Fibroblast of lung (primary cell): Measurements from ENCODE around the gene LOC128125822.

Source experiments
- DNase-seq, 2 donors: peaks; one replicate each; pipeline versions ENCODE4 v3.0.0 to v3.0.0-alpha.2; 2010; ENCODE audit warnings: low read depth in 2 of 2
- H2AFZ ChIP-seq: 2 replicates; pipeline ENCODE4 v1.5.1; 2012; ENCODE audit warnings: low read length, control low read depth, inconsistent platforms
- H3K27ac ChIP-seq: 2 replicates; pipeline ENCODE4 v1.5.1; 2011; ENCODE audit warnings: low read length, control low read depth; ENCODE audit not compliant: insufficient read depth
- H3K27me3 ChIP-seq: 2 replicates; pipeline ENCODE4 v1.5.1; 2011; ENCODE audit warnings: mild to moderate bottlenecking, low read length; ENCODE audit not compliant: control insufficient read depth, insufficient read depth
- H3K36me3 ChIP-seq: 2 replicates; pipeline ENCODE4 v1.5.1; 2011; ENCODE audit warnings: low read length; ENCODE audit not compliant: control insufficient read depth, insufficient read depth
- H3K4me1 ChIP-seq: 2 replicates; pipeline ENCODE4 v1.5.1; 2011; ENCODE audit warnings: low read length; ENCODE audit not compliant: control insufficient read depth, insufficient read depth; ENCODE audit errors: extremely low read depth
- H3K4me2 ChIP-seq: 2 replicates; pipeline ENCODE4 v1.5.1; 2011; ENCODE audit warnings: low read length, control low read depth; ENCODE audit not compliant: insufficient read depth; ENCODE audit errors: extremely low read depth
- H3K4me3 ChIP-seq, 4 experiments: fragments of 200-600 bp in 1 of 4; sonication (generic) in 1 of 4; replicated peaks in 1 of 4; 2 replicates each; pipeline ENCODE4 v1.5.1; 2011 to 2016; ENCODE audit warnings: low read length in 4 of 4, low read depth in 3 of 4, mild to moderate bottlenecking in 3 of 4, control low read depth in 2 of 4, inconsistent platforms in 1 of 4, mixed read lengths in 1 of 4; ENCODE audit not compliant: insufficient read depth in 1 of 4; ENCODE audit errors: control extremely low read depth in 1 of 4
- H3K79me2 ChIP-seq: 2 replicates; pipeline ENCODE4 v1.5.1; 2012; ENCODE audit warnings: mild to moderate bottlenecking, low read length, inconsistent platforms; ENCODE audit not compliant: control insufficient read depth, insufficient read depth
- H3K9ac ChIP-seq: 2 replicates; pipeline ENCODE4 v1.5.1; 2011; ENCODE audit warnings: mild to moderate bottlenecking, low read length, control low read depth; ENCODE audit not compliant: insufficient read depth
- H3K9me3 ChIP-seq: 2 replicates; pipeline ENCODE4 v1.5.1; 2012; ENCODE audit warnings: low read depth, low read length; ENCODE audit not compliant: control insufficient read depth, insufficient read depth
- H4K20me1 ChIP-seq: 2 replicates; pipeline ENCODE4 v1.5.1; 2011; ENCODE audit warnings: low read length; ENCODE audit not compliant: control insufficient read depth, insufficient read depth; ENCODE audit errors: extremely low read depth
- EZH2 ChIP-seq: IDR thresholded peaks from 2 replicates; pipeline ENCODE4 v1.5.1; 2012; ENCODE audit warnings: low read length, control low read depth, mild to moderate bottlenecking; ENCODE audit errors: missing control alignments
- TF ChIP-seq, protein P1 (sequence below), 2 donors: IDR thresholded peaks in 1 of 2; conservative IDR thresholded peaks in 1 of 2; 1 replicate in 1 of 2; 2 replicates in 1 of 2; pipeline ENCODE4 v1.5.1; 2011 to 2012; ENCODE audit warnings: low read length in 2 of 2, control low read depth in 1 of 2, inconsistent platforms in 1 of 2, low read depth in 1 of 2, mild to moderate bottlenecking in 1 of 2

The LOC128125822 gene

DNA sequence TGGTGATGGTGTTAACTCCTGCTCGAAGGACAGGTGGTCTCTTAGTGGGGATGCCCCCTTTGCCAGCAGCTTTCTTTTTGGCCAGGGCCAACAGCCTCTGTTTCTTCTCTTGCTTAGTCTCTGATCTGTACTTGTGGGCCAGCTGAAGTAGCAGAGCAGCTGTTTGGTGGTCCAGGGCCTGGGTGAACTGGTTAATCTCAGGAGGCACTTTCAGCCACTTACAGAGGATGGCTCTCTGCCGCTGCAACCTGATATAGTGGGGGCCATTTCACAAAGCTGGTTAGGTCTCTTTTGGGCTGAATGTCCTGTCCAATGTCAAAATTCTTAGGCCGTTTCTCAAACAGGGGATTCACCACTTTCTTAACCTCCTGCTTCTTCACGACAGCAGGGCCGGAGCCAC is 23.2 kb upstream of the LOC128125822 start:
- TF ChIP-seq, protein P1, sequence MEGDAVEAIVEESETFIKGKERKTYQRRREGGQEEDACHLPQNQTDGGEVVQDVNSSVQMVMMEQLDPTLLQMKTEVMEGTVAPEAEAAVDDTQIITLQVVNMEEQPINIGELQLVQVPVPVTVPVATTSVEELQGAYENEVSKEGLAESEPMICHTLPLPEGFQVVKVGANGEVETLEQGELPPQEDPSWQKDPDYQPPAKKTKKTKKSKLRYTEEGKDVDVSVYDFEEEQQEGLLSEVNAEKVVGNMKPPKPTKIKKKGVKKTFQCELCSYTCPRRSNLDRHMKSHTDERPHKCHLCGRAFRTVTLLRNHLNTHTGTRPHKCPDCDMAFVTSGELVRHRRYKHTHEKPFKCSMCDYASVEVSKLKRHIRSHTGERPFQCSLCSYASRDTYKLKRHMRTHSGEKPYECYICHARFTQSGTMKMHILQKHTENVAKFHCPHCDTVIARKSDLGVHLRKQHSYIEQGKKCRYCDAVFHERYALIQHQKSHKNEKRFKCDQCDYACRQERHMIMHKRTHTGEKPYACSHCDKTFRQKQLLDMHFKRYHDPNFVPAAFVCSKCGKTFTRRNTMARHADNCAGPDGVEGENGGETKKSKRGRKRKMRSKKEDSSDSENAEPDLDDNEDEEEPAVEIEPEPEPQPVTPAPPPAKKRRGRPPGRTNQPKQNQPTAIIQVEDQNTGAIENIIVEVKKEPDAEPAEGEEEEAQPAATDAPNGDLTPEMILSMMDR (conservative IDR thresholded peaks at IDR 0.05 in 1 of 2, IDR thresholded peaks at IDR 0.05 in 1 of 2; ENCODE audit: low read depth in 1 of 2, low read length in 2 of 2) = no peak
- no peak for TF ChIP-seq EZH2
- H3K79me2 ChIP-seq = no peaks in the 10 kb centered on the region
- no peaks in the 10 kb centered on the region for H3K9me3 ChIP-seq
- no peak overlapping the region for H3K9ac ChIP-seq
- no peak overlapping the region for H2AFZ ChIP-seq
- DNase-seq = no peak
- no peaks in the 10 kb centered on the region for H4K20me1 ChIP-seq
- H3K36me3 ChIP-seq = no peaks in the 10 kb centered on the region
- H3K4me2 ChIP-seq = no peak overlapping the region
- H3K27ac ChIP-seq = no peak overlapping the region
- H3K27me3 ChIP-seq = no peaks in the 10 kb centered on the region
- H3K4me3 ChIP-seq = no peak overlapping the region
- no peaks in the 10 kb centered on the region for H3K4me1 ChIP-seq

DNA sequence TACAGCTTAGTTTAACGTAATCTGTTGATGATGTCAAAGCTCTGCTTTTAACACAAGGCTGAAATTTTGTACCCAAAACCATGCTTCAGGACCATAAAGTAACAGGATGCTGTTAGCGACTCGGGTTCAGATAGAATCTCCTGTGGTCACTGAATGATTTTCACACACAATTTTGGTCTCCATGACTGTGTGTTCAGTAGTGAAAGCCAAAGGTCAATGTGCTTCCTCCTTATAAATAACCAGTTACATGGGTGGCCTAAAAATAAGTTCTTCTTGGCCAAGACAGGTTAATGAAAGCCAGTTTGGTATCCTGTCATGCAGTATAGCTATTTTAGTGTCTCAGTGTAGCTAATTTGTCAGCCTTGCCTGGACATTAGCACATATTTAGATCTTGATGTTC is 19.1 kb upstream of the LOC128125822 start:
- Histone ChIP-seq H3K27ac (no peak overlapping the region), H3K9ac (no peak overlapping the region), H3K79me2 (no peaks in the 10 kb centered on the region), H3K4me2 (no peak overlapping the region), H3K27me3 (no peaks in the 10 kb centered on the region), H3K4me1 (no peaks in the 10 kb centered on the region), H3K36me3 (no peaks in the 10 kb centered on the region), H2AFZ (no peak overlapping the region), H4K20me1 (no peaks in the 10 kb centered on the region), H3K9me3 (no peaks in the 10 kb centered on the region), H3K4me3 (no peak overlapping the region)
- no peak for TF ChIP-seq EZH2
- TF ChIP-seq, protein P1 (conservative IDR thresholded peaks at IDR 0.05 in 1 of 2, IDR thresholded peaks at IDR 0.05 in 1 of 2; ENCODE audit: low read depth in 1 of 2, low read length in 2 of 2) = no peak
- no peak for DNase-seq

DNA sequence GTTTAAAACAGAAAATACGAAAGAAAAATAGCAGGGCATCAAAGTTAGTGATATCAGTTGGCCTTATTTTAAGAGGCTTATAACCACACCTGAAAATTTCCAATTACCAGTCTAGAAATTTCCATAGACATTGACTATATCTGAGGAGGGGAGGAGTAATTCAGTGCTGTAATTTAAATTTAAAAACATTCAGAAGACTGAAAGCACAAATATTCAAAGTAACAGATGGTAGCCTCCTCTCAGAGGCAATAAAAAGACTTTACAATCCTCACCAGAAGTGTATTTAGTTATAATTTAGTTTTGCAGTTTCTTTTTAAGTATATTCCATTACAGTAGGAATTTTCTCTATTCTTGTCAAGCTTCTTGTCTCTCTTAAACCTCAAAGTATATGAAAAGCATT is 18.4 kb upstream of the LOC128125822 start:
- Histone ChIP-seq H4K20me1 (no peaks in the 10 kb centered on the region), H3K79me2 (no peaks in the 10 kb centered on the region), H3K27me3 (no peaks in the 10 kb centered on the region), H3K4me3 (no peak overlapping the region), H3K36me3 (no peaks in the 10 kb centered on the region), H3K4me1 (no peaks in the 10 kb centered on the region), H2AFZ (no peak overlapping the region), H3K9me3 (no peaks in the 10 kb centered on the region), H3K27ac (no peak overlapping the region), H3K9ac (no peak overlapping the region), H3K4me2 (no peak overlapping the region)
- DNase-seq = no peak
- TF ChIP-seq, protein P1 (conservative IDR thresholded peaks at IDR 0.05 in 1 of 2, IDR thresholded peaks at IDR 0.05 in 1 of 2; ENCODE audit: low read depth in 1 of 2, low read length in 2 of 2) = no peak
- TF ChIP-seq EZH2 = no peak
